D341Med (cell line): ENCODE measurements around the gene SLC6A18.

Experiments used
- DNase-seq: peaks from one replicate; pipeline ENCODE4 v3.0.0; 2012; ENCODE audit warnings: low spot score

SLC6A18 gene

GRCh38 chr5:1225081-1225480 is at the start of gene SLC6A18:
TSS of gene SLC6A18 (plus strand) at chr5:1225381. CDS start at chr5:1225478, 97 bp downstream.
- DNase-seq, result no peak

- no peak for DNase-seq
Measured at GRCh38 chr5:1175801-1176472, 49.2 kb upstream of the SLC6A18 start.

GRCh38 chr5:1176473-1177391 is 48.4 kb upstream of the SLC6A18 start:
- DNase-seq, result no peak

- DNase-seq, result no peak
Measured at GRCh38 chr5:1177826-1178528, 47.2 kb upstream of the SLC6A18 start.

GRCh38 chr5:1178529-1179382 is 46.4 kb upstream of the SLC6A18 start:
- DNase-seq, result no peak

GRCh38 chr5:1179383-1179715 is 45.8 kb upstream of the SLC6A18 start:
- DNase-seq, result no peak

- DNase-seq, result no peak
Measured at GRCh38 chr5:1180096-1180495, 45.1 kb upstream of the SLC6A18 start.

GRCh38 chr5:1180841-1181271 is 44.3 kb upstream of the SLC6A18 start:
- no peak for DNase-seq

GRCh38 chr5:1181451-1182359 is 43.5 kb upstream of the SLC6A18 start:
- DNase-seq, result no peak

- DNase-seq, result no peak
Measured at GRCh38 chr5:1182360-1182632, 42.9 kb upstream of the SLC6A18 start.

GRCh38 chr5:1182633-1183423 is 42.4 kb upstream of the SLC6A18 start:
- DNase-seq, result no peak

- no peak for DNase-seq
Measured at GRCh38 chr5:1183424-1184162, 41.6 kb upstream of the SLC6A18 start.

- no peak for DNase-seq
Measured at GRCh38 chr5:1184163-1184470, 41.1 kb upstream of the SLC6A18 start.

GRCh38 chr5:1184481-1184880 is 40.7 kb upstream of the SLC6A18 start:
- no peak for DNase-seq

- no peak for DNase-seq
Measured at GRCh38 chr5:1185038-1185627, 40.0 kb upstream of the SLC6A18 start.

GRCh38 chr5:1185629-1186350 is 39.4 kb upstream of the SLC6A18 start:
- DNase-seq, result no peak

- no peak for DNase-seq
Measured at GRCh38 chr5:1186351-1187233, 38.6 kb upstream of the SLC6A18 start.
